MCF 10A (cell line): Measurements from ENCODE around the gene TRIM9. TPM values are rescaled to one million over a fixed set of nuclear protein-coding genes. Genes with fewer than 3 reads are reported as not detected.
"Not testable (repeated sequence)": the region's sequence is repeated elsewhere in the genome, so short reads cannot be mapped to it uniquely, and the experiment has no call there.

Experiments
- BruUV-seq: library from RNA; stranded (reverse); fragments of 400-500 nt; replicated peaks from 2 replicates; lab custom pipeline; 2021; lab: Mats Ljungman, UMichigan
- CTCF ChIA-PET: fragments of 300-600 bp; sonication (Branson Sonifier 250); formaldehyde crosslinking; extraction: SDS; loops from one replicate; lab custom pipeline; 2021; ENCODE audit warnings: antibody characterized with exemption, inconsistent platforms; lab: Yijun Ruan, JAX
- POLR2A ChIA-PET: fragments of 300-600, 350-650 bp; sonication (Branson Sonifier 250); formaldehyde crosslinking; extraction: SDS; loops from one replicate; lab custom pipeline; 2020; ENCODE audit warnings: antibody characterized with exemption, inconsistent platforms; lab: Yijun Ruan, JAX
- DNase-seq: peaks from one replicate; pipeline ENCODE4 v3.0.0-alpha.2; 2018; ENCODE audit not compliant: unreplicated experiment
- H3K27ac Mint-ChIP-seq: one replicate; pipeline ENCODE4 v1.8.0; 2022; ENCODE audit warnings: mild to moderate bottlenecking, low read depth, mixed read lengths; ENCODE audit not compliant: unreplicated experiment
- H3K27me3 Mint-ChIP-seq: one replicate; pipeline ENCODE4 v1.8.0; 2022; ENCODE audit warnings: mixed read lengths; ENCODE audit not compliant: insufficient read depth, unreplicated experiment
- H3K36me3 Mint-ChIP-seq: one replicate; pipeline ENCODE4 v1.8.0; 2022; ENCODE audit warnings: mild to moderate bottlenecking, moderate library complexity, mixed read lengths; ENCODE audit not compliant: insufficient read depth, unreplicated experiment
- H3K4me1 Mint-ChIP-seq: one replicate; pipeline ENCODE4 v1.8.0; 2022; ENCODE audit warnings: mixed read lengths; ENCODE audit not compliant: insufficient read depth, unreplicated experiment
- H3K4me3 Mint-ChIP-seq: one replicate; pipeline ENCODE4 v1.8.0; 2022; ENCODE audit warnings: mild to moderate bottlenecking, moderate library complexity, mixed read lengths; ENCODE audit not compliant: unreplicated experiment
- H3K9me3 Mint-ChIP-seq: one replicate; pipeline ENCODE4 v1.8.0; 2022; ENCODE audit warnings: mixed read lengths; ENCODE audit not compliant: unreplicated experiment
- intact Hi-C: fragments of 100-400 bp; cut with micrococcal nuclease; formaldehyde crosslinking; loops from 2 replicates; pipeline ENCODE4 v1.14.1; 2022
- total RNA-seq: library from RNA; stranded (reverse); gene quantifications from 2 replicates; pipeline ENCODE4 v1.2.3, GENCODE V29; 2022
- TF ChIP-seq, protein P1 (sequence below): fragments of 200-600 bp; IDR thresholded peaks from one replicate; pipeline ENCODE4 v1.8.0; 2022; ENCODE audit warnings: antibody characterized with exemption, mild to moderate bottlenecking; ENCODE audit not compliant: unreplicated experiment

Gene TRIM9
- total RNA-seq, 1 experiment from 2014 or later: 0.19 TPM

DNA sequence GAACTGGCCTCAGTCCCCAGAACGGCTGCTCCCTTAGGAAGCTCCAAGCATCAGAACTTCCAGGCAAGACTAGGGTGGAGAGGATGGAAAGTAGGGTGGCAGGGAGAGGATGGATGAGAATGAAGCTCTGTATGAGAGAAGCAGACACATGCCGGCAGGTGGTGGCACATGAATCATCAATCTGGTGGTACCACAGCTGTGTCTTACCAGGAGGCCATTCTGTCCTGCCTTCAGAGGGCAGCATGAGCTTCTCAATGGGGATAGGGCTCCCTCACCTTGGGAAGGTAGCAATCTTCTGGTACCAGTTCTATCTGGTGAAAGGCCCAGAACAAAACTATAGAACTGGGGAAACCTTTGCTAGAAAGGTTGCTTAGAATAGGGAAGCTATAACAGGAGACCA, 95.2 kb downstream of the TRIM9 start:
- CTCF ChIA-PET: interaction anchor here (0.6 kb wide), 1 partner anchor 142 kb away, joined by 3 read pairs; no protein-coding TSS in a partner anchor
- POLR2A ChIA-PET: interaction anchor here (0.6 to 0.9 kb wide), 2 partner anchors 44 to 78 kb away, joined by 3 read pairs; no protein-coding TSS in a partner anchor
- TF ChIP-seq, protein P1, sequence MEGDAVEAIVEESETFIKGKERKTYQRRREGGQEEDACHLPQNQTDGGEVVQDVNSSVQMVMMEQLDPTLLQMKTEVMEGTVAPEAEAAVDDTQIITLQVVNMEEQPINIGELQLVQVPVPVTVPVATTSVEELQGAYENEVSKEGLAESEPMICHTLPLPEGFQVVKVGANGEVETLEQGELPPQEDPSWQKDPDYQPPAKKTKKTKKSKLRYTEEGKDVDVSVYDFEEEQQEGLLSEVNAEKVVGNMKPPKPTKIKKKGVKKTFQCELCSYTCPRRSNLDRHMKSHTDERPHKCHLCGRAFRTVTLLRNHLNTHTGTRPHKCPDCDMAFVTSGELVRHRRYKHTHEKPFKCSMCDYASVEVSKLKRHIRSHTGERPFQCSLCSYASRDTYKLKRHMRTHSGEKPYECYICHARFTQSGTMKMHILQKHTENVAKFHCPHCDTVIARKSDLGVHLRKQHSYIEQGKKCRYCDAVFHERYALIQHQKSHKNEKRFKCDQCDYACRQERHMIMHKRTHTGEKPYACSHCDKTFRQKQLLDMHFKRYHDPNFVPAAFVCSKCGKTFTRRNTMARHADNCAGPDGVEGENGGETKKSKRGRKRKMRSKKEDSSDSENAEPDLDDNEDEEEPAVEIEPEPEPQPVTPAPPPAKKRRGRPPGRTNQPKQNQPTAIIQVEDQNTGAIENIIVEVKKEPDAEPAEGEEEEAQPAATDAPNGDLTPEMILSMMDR: no peak
- Mint-ChIP-seq H3K27ac (no peak overlapping the region), H3K4me1 (peaks cover 10% of the 10 kb centered on the region), H3K36me3 (no peaks in the 10 kb centered on the region), H3K4me3 (no peak overlapping the region), H3K9me3 (no peaks in the 10 kb centered on the region), H3K27me3 (no peaks in the 10 kb centered on the region)
- intact Hi-C loops: loop anchor here (1.0 kb wide), 1 partner anchor 221 kb away; no protein-coding TSS in a partner anchor
- no TSS peak for BruUV-seq
- DNase-seq: peak; percentile 57

DNA sequence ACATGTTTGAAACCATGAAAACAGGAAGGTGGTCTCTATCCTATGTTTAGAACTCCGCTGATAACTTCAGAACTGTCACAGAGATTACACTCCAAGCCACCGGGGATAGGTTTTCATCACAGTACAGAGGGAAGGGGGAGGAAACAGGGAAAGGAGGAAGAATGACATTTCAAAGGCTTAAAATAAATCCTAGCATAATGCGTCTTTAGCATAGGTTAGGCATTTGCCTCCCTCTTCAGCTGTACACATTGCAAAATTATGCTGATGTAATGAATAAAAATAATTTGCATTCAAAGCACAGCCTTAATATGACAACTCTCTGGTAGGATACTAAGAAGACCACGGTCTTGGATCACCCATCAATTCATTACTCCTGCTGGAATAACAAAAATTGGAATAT, 96.3 kb downstream of the TRIM9 start:
- no peaks in the 10 kb centered on the region for H3K27me3 Mint-ChIP-seq
- H3K27ac Mint-ChIP-seq: no peak overlapping the region
- intact Hi-C loops: loop anchor here (1.0 kb wide), 1 partner anchor 222 kb away; no protein-coding TSS in a partner anchor

DNA sequence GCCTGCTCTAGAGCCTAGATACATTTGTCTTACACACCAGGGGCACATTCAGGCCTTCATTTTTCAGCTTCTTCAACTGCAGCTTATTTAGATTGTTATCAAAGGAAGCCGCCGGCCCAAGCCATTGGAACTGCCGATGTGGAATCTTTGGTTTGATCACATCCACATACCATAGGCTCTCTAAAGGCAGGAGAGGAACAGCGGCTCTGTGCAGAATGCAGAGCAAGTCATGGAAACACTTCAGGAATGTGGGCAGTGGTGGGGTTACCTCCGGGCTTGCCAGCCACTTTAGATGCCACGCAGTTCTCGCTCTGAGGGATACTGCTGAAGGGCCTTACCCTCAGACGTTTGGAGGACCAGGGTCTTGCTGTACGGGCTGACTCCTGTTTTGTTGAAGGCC, 97.2 kb downstream of the TRIM9 start:
- POLR2A ChIA-PET: no interaction called here
- H3K27me3 Mint-ChIP-seq: no peaks in the 10 kb centered on the region
- TF ChIP-seq, protein P1: no peak
- no peaks in the 10 kb centered on the region for H3K36me3 Mint-ChIP-seq
- no peak for DNase-seq
- H3K4me3 Mint-ChIP-seq: no peak overlapping the region
- no peaks in the 10 kb centered on the region for H3K9me3 Mint-ChIP-seq
- no TSS peak for BruUV-seq
- CTCF ChIA-PET: no interaction called here
- intact Hi-C loops: no loop called here
- no peak overlapping the region for H3K27ac Mint-ChIP-seq
- peaks cover 6% of the 10 kb centered on the region for H3K4me1 Mint-ChIP-seq

More for the DNA sequence above, 96.3 kb downstream of the TRIM9 start:
- CTCF ChIA-PET: no interaction called here
- no peak for DNase-seq
- Mint-ChIP-seq H3K9me3 (no peaks in the 10 kb centered on the region), H3K4me3 (no peak overlapping the region), H3K36me3 (no peaks in the 10 kb centered on the region), H3K4me1 (peaks cover 6% of the 10 kb centered on the region)
- BruUV-seq: no TSS peak
- POLR2A ChIA-PET: no interaction called here
- TF ChIP-seq, protein P1: no peak

DNA sequence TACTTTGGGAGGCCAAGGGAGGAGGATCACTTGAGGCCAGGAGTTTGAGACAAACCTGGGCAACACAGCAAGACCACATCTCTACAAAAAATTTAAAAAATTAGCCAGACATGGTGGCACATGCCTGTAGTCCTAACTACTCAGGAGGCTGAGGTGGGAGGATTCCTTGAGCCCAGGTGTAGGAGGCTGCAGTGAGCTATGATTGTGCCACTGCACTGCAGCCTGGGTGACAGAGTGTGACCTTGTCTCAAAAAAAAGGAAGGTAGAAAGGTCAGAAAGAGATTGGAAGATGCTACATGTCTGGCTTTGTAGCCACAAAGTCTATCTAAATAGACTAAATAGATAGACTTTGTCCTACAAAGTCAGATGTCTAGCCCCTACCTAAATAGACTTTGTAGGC, 100.7 kb downstream of the TRIM9 start:
- POLR2A ChIA-PET, intact Hi-C loops, BruUV-seq, H3K4me1 Mint-ChIP-seq, H3K9me3 Mint-ChIP-seq, H3K4me3 Mint-ChIP-seq, DNase-seq, H3K36me3 Mint-ChIP-seq, H3K27me3 Mint-ChIP-seq, H3K27ac Mint-ChIP-seq: not testable (repeated sequence)
- CTCF ChIA-PET: interaction anchor here (0.6 kb wide), 1 partner anchor 896 kb away, joined by 3 read pairs; no protein-coding TSS in a partner anchor
